Measurements from ENCODE around the gene CCDC121. TPM values are rescaled to one million over a fixed set of nuclear protein-coding genes. Genes with fewer than 3 reads are reported as not detected.

The CCDC121 gene
- polyA plus RNA-seq (2013, experiment 1 of 4), result 5.1 TPM
- polyA plus RNA-seq (2013, experiment 2 of 4), result 4.3 TPM
- polyA plus RNA-seq (2013, experiment 3 of 4), result 4.9 TPM
- 5.7 TPM for polyA plus RNA-seq (2013, experiment 4 of 4)

- no peaks in the 10 kb centered on the region for H3K9me3 ChIP-seq (ENCODE audit: control insufficient read depth, low read length)
- no peak within 1 kb of the TSS for H3K27ac ChIP-seq (ENCODE audit: insufficient read depth, low read depth, low read length, poor library complexity, severe bottlenecking)
- peak within 1 kb of the TSS; percentile 93 for H3K4me3 ChIP-seq (ENCODE audit: insufficient read depth, low read depth, low read length)
- WGBS, 2 experiments, result 3% methylated on average over 44 of the region's 44 CpGs
- H3K36me3 ChIP-seq (ENCODE audit: control insufficient read depth, insufficient read depth, low read length), result peaks cover 12% of the 10 kb centered on the region
- H3K27me3 ChIP-seq (ENCODE audit: control insufficient read depth, insufficient read depth, low read length, poor library complexity, severe bottlenecking), result no peaks in the 10 kb centered on the region
- H3K4me1 ChIP-seq (ENCODE audit: control insufficient read depth, insufficient read depth, low read length), result no peaks in the 10 kb centered on the region
These were observed at the start of gene CCDC121, which contains the start of gene GPN1 for GRCh38 chr2:27628767-27629709. TSS of gene CCDC121 (minus strand) at chr2:27629012. CDS start at chr2:27627799, 1,213 bp downstream. TSS of gene GPN1 (plus strand) at chr2:27629050. CDS start at chr2:27629059, 9 bp downstream.

GRCh38 chr2:27672723-27673486 is 44.1 kb upstream of the CCDC121 start:
- WGBS, 2 experiments, result 79 to 89% methylated on average over 4 to 5 of the region's 5 CpGs
- Histone ChIP-seq H3K9me3 (ENCODE audit: control insufficient read depth, low read length) (no peaks in the 10 kb centered on the region), H3K27ac (ENCODE audit: insufficient read depth, low read depth, low read length, poor library complexity, severe bottlenecking) (no peak overlapping the region), H3K4me1 (ENCODE audit: control insufficient read depth, insufficient read depth, low read length) (no peaks in the 10 kb centered on the region), H3K4me3 (ENCODE audit: insufficient read depth, low read depth, low read length) (no peak overlapping the region), H3K36me3 (ENCODE audit: control insufficient read depth, insufficient read depth, low read length) (peaks cover 17% of the 10 kb centered on the region), H3K27me3 (ENCODE audit: control insufficient read depth, insufficient read depth, low read length, poor library complexity, severe bottlenecking) (no peaks in the 10 kb centered on the region)

DNA sequence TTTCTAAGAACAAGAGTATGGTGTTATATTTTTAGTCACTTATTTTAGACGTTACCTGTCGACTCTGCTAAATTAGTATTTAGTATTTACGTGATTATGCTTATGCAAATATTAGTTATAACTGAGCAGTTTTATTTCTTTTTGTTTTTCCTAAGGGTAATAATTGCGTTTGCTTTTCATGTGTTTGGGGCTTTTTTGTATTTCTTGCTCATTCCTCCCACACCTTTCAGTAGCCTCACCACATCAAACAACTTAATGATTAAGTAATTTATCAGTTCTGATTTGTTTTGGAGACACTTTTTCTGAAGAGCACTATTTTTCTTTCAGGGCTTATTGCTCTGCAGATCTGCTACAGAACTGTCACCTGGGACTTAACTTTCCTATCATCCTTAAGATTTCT is 42.4 kb upstream of the CCDC121 start:
- 96 to 100% methylated on average over 3 of the region's 4 CpGs for WGBS, 2 experiments

GRCh38 chr2:27667446-27667845 is 38.6 kb upstream of the CCDC121 start:
- Histone ChIP-seq H3K4me1 (ENCODE audit: control insufficient read depth, insufficient read depth, low read length) (no peaks in the 10 kb centered on the region), H3K27me3 (ENCODE audit: control insufficient read depth, insufficient read depth, low read length, poor library complexity, severe bottlenecking) (no peaks in the 10 kb centered on the region), H3K4me3 (ENCODE audit: insufficient read depth, low read depth, low read length) (no peak overlapping the region), H3K9me3 (ENCODE audit: control insufficient read depth, low read length) (no peaks in the 10 kb centered on the region), H3K27ac (ENCODE audit: insufficient read depth, low read depth, low read length, poor library complexity, severe bottlenecking) (no peak overlapping the region), H3K36me3 (ENCODE audit: control insufficient read depth, insufficient read depth, low read length) (peaks cover 9% of the 10 kb centered on the region)
- no CpG with 5 or more reads among the region's 1 CpG for WGBS, 2 experiments

More for the DNA sequence above, 42.4 kb upstream of the CCDC121 start:
- no peaks in the 10 kb centered on the region for H3K4me1 ChIP-seq (ENCODE audit: control insufficient read depth, insufficient read depth, low read length)
- no peaks in the 10 kb centered on the region for H3K27me3 ChIP-seq (ENCODE audit: control insufficient read depth, insufficient read depth, low read length, poor library complexity, severe bottlenecking)
- H3K9me3 ChIP-seq (ENCODE audit: control insufficient read depth, low read length), result no peaks in the 10 kb centered on the region
- no peak overlapping the region for H3K4me3 ChIP-seq (ENCODE audit: insufficient read depth, low read depth, low read length)
- H3K36me3 ChIP-seq (ENCODE audit: control insufficient read depth, insufficient read depth, low read length), result peaks cover 9% of the 10 kb centered on the region
- no peak overlapping the region for H3K27ac ChIP-seq (ENCODE audit: insufficient read depth, low read depth, low read length, poor library complexity, severe bottlenecking)

DNA sequence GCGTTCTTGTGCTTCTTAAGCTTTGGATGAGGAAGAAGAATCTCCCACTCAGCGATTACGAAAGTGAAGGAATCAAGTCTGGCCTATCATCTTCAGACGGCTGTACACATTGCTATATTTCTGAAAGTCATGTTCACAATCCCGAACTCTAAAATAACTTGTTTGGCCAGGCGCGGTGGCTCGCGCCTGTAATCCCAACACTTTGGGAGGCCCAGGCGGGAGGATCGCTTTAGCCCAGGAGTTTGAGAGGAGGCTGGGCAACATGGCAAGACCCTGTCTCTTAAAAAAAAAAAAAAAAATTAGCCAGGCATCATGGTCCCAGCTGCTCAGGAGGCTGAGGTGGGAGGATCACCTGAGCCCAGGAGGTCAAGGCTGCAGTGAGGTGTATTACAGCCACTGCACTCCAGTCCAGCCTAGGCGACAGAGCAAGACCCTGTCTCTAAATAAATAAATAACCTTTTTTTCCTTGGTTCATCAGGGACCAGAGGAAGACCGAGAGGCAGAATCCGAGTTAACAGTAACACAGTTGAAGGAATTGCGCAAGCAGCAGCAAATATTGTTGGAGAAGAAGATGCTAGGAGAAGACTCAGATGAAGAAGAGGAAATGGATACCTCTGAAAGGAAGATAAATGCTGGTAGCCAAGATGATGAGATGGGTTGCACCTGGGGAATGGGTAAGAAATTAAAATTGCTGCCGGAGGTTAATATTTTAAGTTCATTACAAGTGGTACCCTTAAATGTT is 36.0 kb upstream of the CCDC121 start:
- H3K27ac ChIP-seq (ENCODE audit: insufficient read depth, low read depth, low read length, poor library complexity, severe bottlenecking), result no peak overlapping the region

GRCh38 chr2:27664154-27664574 is 35.4 kb upstream of the CCDC121 start:
- peaks cover 13% of the 10 kb centered on the region for H3K36me3 ChIP-seq (ENCODE audit: control insufficient read depth, insufficient read depth, low read length)
- no peaks in the 10 kb centered on the region for H3K4me1 ChIP-seq (ENCODE audit: control insufficient read depth, insufficient read depth, low read length)
- H3K27ac ChIP-seq (ENCODE audit: insufficient read depth, low read depth, low read length, poor library complexity, severe bottlenecking), result no peak overlapping the region
- H3K4me3 ChIP-seq (ENCODE audit: insufficient read depth, low read depth, low read length), result peak overlapping the region; percentile 96
- no peaks in the 10 kb centered on the region for H3K27me3 ChIP-seq (ENCODE audit: control insufficient read depth, insufficient read depth, low read length, poor library complexity, severe bottlenecking)
- H3K9me3 ChIP-seq (ENCODE audit: control insufficient read depth, low read length), result no peaks in the 10 kb centered on the region
- 6 to 7% methylated on average over 28 of the region's 28 CpGs for WGBS, 2 experiments

More for the DNA sequence above, 36.0 kb upstream of the CCDC121 start:
- WGBS, 2 experiments, result 90 to 93% methylated on average over 15 to 16 of the region's 16 CpGs
- no peaks in the 10 kb centered on the region for H3K4me1 ChIP-seq (ENCODE audit: control insufficient read depth, insufficient read depth, low read length)
- H3K4me3 ChIP-seq (ENCODE audit: insufficient read depth, low read depth, low read length), result peak overlapping the region; percentile 96
- H3K9me3 ChIP-seq (ENCODE audit: control insufficient read depth, low read length), result no peaks in the 10 kb centered on the region
- no peaks in the 10 kb centered on the region for H3K27me3 ChIP-seq (ENCODE audit: control insufficient read depth, insufficient read depth, low read length, poor library complexity, severe bottlenecking)
- peaks cover 17% of the 10 kb centered on the region for H3K36me3 ChIP-seq (ENCODE audit: control insufficient read depth, insufficient read depth, low read length)

- 0% methylated on average over 56 of the region's 56 CpGs for WGBS, 2 experiments
- peak within 1 kb of the TSS; percentile 96 for H3K4me3 ChIP-seq (ENCODE audit: insufficient read depth, low read depth, low read length)
- H3K27ac ChIP-seq (ENCODE audit: insufficient read depth, low read depth, low read length, poor library complexity, severe bottlenecking), result peak within 1 kb of the TSS; percentile 77
- H3K36me3 ChIP-seq (ENCODE audit: control insufficient read depth, insufficient read depth, low read length), result peaks cover 11% of the 10 kb centered on the region
- no peaks in the 10 kb centered on the region for H3K9me3 ChIP-seq (ENCODE audit: control insufficient read depth, low read length)
- no peaks in the 10 kb centered on the region for H3K4me1 ChIP-seq (ENCODE audit: control insufficient read depth, insufficient read depth, low read length)
- no peaks in the 10 kb centered on the region for H3K27me3 ChIP-seq (ENCODE audit: control insufficient read depth, insufficient read depth, low read length, poor library complexity, severe bottlenecking)
These were observed 34.7 kb upstream of the CCDC121 start, which contains the start of the genes SLC4A1AP and SUPT7L for GRCh38 chr2:27663285-27664153. TSS of gene SLC4A1AP (plus strand) at chr2:27663889. CDS start at chr2:27663915, 26 bp downstream. TSS of gene SUPT7L (minus strand) at chr2:27663614. CDS start at chr2:27662192, 1,422 bp downstream.

- Histone ChIP-seq H3K4me3 (ENCODE audit: insufficient read depth, low read depth, low read length) (no peak overlapping the region), H3K9me3 (ENCODE audit: control insufficient read depth, low read length) (no peaks in the 10 kb centered on the region), H3K27ac (ENCODE audit: insufficient read depth, low read depth, low read length, poor library complexity, severe bottlenecking) (no peak overlapping the region), H3K4me1 (ENCODE audit: control insufficient read depth, insufficient read depth, low read length) (no peaks in the 10 kb centered on the region), H3K36me3 (ENCODE audit: control insufficient read depth, insufficient read depth, low read length) (peaks cover 12% of the 10 kb centered on the region), H3K27me3 (ENCODE audit: control insufficient read depth, insufficient read depth, low read length, poor library complexity, severe bottlenecking) (no peaks in the 10 kb centered on the region)
- whole genome bisulfite sequencing, 2 experiments, result 88 to 89% methylated on average over 1 of the region's 1 CpG
These were observed 32.6 kb upstream of the CCDC121 start for GRCh38 chr2:27661371-27661770.

Measured in ectodermal cell (in vitro differentiated cells).